ENCODE data around the gene AOC3. TPM values are rescaled to one million over a fixed set of nuclear protein-coding genes. Genes with fewer than 3 reads are reported as not detected.
"Not testable (repeated sequence)": the region's sequence is repeated elsewhere in the genome, so short reads cannot be mapped to it uniquely, and the experiment has no call there.

The AOC3 gene
- polyA plus RNA-seq, 1 experiment: 0.12 TPM

DNA sequence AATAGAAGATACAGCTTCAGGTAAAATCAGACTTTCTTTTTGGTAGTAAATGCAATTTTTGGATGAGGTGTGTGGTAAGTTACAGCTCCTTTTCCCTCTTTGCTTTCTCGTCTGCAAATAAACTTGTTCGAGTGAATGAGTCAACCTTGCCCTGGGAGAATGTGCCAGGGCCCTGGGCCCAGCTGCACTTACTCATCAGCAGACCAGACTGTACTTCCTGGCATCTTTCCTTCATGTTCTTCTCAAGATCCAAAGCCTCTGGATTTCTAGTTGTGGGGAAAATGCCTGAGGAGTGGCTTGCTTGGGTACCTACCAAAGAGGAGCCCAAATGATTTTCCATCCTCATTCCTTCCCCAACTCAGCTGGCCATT, 44.2 kb downstream of the AOC3 start:
- CTCF ChIA-PET: interaction anchor here (0.6 to 1.0 kb wide), 2 partner anchors 10 to 71 kb away, joined by 3 to 4 read pairs; partner anchors contain the start of gene BECN1
- Histone ChIP-seq H3K4me3 (ENCODE audit: low read depth, low read length) (no peak overlapping the region), H3K27me3 (ENCODE audit: control insufficient read depth, insufficient read depth, low read length) (peaks cover 4% of the 10 kb centered on the region), H3K9me3 (ENCODE audit: control insufficient read depth, insufficient read depth, low read length) (no peaks in the 10 kb centered on the region), H3K27ac (ENCODE audit: low read depth, low read length) (no peak overlapping the region)
- no peak for TF ChIP-seq CTCF (IDR thresholded peaks at IDR 0.05; ENCODE audit: low read depth, low read length)
- POLR2A ChIA-PET: interaction anchor here (0.6 kb wide), 1 partner anchor 81 kb away, joined by 3 read pairs; no protein-coding TSS in a partner anchor
- peak; percentile 68 for DNase-seq (ENCODE audit: low read depth, low spot score)

GRCh38 chr17:42898147-42898811, 47.3 kb downstream of the AOC3 start:
- H3K9me3 ChIP-seq (ENCODE audit: control insufficient read depth, insufficient read depth, low read length): no peaks in the 10 kb centered on the region
- H3K4me3 ChIP-seq (ENCODE audit: low read depth, low read length): no peak overlapping the region
- H3K27ac ChIP-seq (ENCODE audit: low read depth, low read length): no peak overlapping the region
- no peak for DNase-seq (ENCODE audit: low read depth, low spot score)
- ChIA-PET POLR2A (no interaction called here), CTCF (interaction anchor here (1.3 kb wide), 1 partner anchor 30 kb away, joined by 3 read pairs; no protein-coding TSS in a partner anchor)
- no peak for TF ChIP-seq CTCF (IDR thresholded peaks at IDR 0.05; ENCODE audit: low read depth, low read length)
- peaks cover 10% of the 10 kb centered on the region for H3K27me3 ChIP-seq (ENCODE audit: control insufficient read depth, insufficient read depth, low read length)

DNA sequence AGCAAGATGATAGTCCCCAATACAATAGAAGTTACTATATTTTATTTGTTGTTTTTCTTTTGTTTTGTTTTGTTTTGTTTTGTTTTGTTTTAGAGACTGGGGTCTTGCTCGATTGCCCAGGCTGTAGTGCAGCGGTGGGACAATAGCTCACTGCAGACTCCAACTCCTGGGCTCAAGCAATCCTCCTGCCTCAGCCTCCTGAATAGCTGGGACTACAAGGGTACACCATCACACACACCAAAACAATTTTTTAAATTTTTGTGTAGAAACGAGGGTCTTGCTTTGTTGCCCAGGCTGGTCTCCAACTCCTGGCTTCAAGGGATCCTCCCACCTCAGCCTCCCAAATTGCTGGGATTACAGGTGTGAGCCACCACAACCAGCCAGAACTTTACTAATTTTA, 49.0 kb downstream of the AOC3 start:
- H3K9me3 ChIP-seq (ENCODE audit: control insufficient read depth, insufficient read depth, low read length); H3K27ac ChIP-seq (ENCODE audit: low read depth, low read length); POLR2A ChIA-PET; H3K4me3 ChIP-seq (ENCODE audit: low read depth, low read length); DNase-seq (ENCODE audit: low read depth, low spot score): not testable (repeated sequence)
- CTCF ChIA-PET: interaction anchor here (1.3 kb wide), 1 partner anchor 29 kb away, joined by 3 read pairs; no protein-coding TSS in a partner anchor
- H3K27me3 ChIP-seq (ENCODE audit: control insufficient read depth, insufficient read depth, low read length): peaks cover 15% of the 10 kb centered on the region

- Histone ChIP-seq H3K27ac (ENCODE audit: low read depth, low read length) (no peak within 1 kb of the TSS), H3K9me3 (ENCODE audit: control insufficient read depth, insufficient read depth, low read length) (no peaks in the 10 kb centered on the region), H3K4me3 (ENCODE audit: low read depth, low read length) (no peak within 1 kb of the TSS), H3K27me3 (ENCODE audit: control insufficient read depth, insufficient read depth, low read length) (peaks cover 15% of the 10 kb centered on the region)
- ChIA-PET POLR2A (no interaction called here), CTCF (no interaction called here)
- no peak for DNase-seq (ENCODE audit: low read depth, low spot score)
- TF ChIP-seq CTCF (IDR thresholded peaks at IDR 0.05; ENCODE audit: low read depth, low read length): no peak
Measured at GRCh38 chr17:42900460-42901331, 49.7 kb downstream of the AOC3 start, which contains the start of gene G6PC1. G6PC1 (plus strand) TSS chr17:42900799; CDS start chr17:42900877, 78 bp downstream.

DNA sequence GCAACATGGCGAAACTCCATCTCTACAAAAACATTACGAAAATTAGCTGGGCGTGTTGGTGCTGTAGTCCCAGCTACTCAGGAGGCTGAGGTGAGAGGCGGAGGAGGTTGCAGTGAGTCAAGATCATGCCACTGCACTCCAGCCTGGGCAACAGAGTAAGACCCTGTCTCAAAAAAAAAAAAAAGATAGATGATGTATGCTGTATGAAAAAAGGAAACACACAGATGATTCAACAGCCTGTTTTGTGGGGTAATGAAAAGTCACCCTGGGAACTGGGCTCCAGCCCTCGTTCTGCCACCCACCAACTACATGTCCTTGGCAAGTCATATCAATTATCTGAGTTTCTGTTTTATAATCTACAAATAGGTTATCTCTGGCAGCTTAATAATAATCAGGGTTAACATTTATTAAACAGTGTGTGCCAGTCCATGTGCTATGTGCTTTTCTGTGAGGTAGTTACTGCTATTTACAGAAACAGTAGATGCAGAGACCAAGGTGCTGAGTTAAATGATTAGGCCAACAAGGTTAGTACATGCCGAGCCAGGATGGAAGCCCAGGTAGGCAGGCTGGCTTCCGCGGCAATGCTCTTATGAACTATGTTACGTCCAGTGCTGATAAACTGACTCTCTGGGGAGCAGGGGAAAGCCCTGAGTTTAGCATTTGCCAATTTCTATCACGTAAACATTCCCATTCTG, 50.7 kb downstream of the AOC3 start:
- TF ChIP-seq CTCF (IDR thresholded peaks at IDR 0.05; ENCODE audit: low read depth, low read length): no peak
- Histone ChIP-seq H3K4me3 (ENCODE audit: low read depth, low read length) (no peak overlapping the region), H3K9me3 (ENCODE audit: control insufficient read depth, insufficient read depth, low read length) (no peaks in the 10 kb centered on the region), H3K27ac (ENCODE audit: low read depth, low read length) (no peak overlapping the region), H3K27me3 (ENCODE audit: control insufficient read depth, insufficient read depth, low read length) (peaks cover 21% of the 10 kb centered on the region)
- ChIA-PET POLR2A (no interaction called here), CTCF (interaction anchor here (1.5 kb wide), 1 partner anchor 27 kb away, joined by 4 read pairs; no protein-coding TSS in a partner anchor)
- no peak for DNase-seq (ENCODE audit: low read depth, low spot score)

Measured in AG04450 (cell line).